Measurements from ENCODE around the gene DDX43. TPM values are rescaled to one million over a fixed set of nuclear protein-coding genes. Genes with fewer than 3 reads are reported as not detected.

The DDX43 gene
- total and polyA plus RNA-seq, 2 of the 4 experiments (the other 2 are of a cell fraction) = 0.07 TPM; not detected in 1

DNA sequence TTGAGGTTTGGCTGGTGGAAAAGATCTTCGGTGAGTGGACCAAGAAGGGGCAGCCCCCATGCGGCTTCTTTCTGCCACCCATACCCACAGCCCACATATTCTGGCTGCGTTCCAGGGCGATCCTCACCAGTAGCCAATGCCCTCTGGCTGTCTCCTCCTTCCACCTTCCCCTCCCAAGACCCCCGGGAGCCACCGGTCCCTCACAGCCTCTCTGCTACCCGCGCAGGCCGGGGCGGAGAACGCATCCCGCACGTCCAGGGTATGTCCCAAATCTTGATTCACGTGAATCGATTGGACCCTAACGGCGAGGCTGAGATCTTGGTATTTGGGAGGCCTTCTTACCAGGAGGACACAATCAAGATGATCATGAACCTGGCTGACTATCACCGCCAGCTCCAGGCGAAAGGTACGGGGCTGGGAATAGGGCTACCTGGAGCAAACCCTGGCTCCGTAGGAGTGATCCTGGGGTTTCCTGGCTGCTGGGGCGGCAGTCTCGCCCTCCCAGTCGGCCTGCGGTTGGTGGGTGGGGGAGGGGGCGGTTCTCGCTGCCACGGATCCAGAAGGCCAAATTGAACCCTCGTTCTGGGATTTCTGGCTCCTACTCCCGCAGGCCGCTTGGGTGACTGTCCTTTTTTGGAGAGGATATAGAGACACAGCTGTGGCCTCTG, 31.6 kb upstream of the DDX43 start:
- ATAC-seq (ENCODE audit: low read depth) (no peak), DNase-seq (no peak)
- Histone ChIP-seq H3K27ac (ENCODE audit: insufficient read depth, low read length) (no peak overlapping the region), H3K4me1 (ENCODE audit: control insufficient read depth, insufficient read depth, low read length) (no peaks in the 10 kb centered on the region), H4K5ac (ENCODE audit: low read depth, low read length) (no peak overlapping the region), H4K20me1 (ENCODE audit: insufficient read depth, low read length) (no peaks in the 10 kb centered on the region), H2BK20ac (ENCODE audit: low read depth, low read length) (no peak overlapping the region), H2BK15ac (ENCODE audit: low read depth, low read length) (no peak overlapping the region), H3K56ac (ENCODE audit: extremely low read depth, insufficient read depth, low read length) (no peak overlapping the region), H3K27me3 (ENCODE audit: control insufficient read depth, insufficient read depth, low read length) (no peaks in the 10 kb centered on the region; the same call in none of the 2 replicates), H3K9ac (ENCODE audit: low read depth, low read length) (no peak overlapping the region), H4K91ac (ENCODE audit: insufficient read depth, low read depth, low read length) (no peak overlapping the region), H3K14ac (replicated peaks; ENCODE audit: low read depth, low read length) (no peak overlapping the region), H2BK120ac (ENCODE audit: low read depth, low read length) (no peak overlapping the region), H4K8ac (ENCODE audit: low read depth in 2 of 2, low read length in 2 of 2) (no peak overlapping the region), H3K9me3 (ENCODE audit: control insufficient read depth, insufficient read depth, low read length) (peaks cover 2% of the 10 kb centered on the region; the same call in 1 of the 2 replicates), H3K4me2 (ENCODE audit: low read depth, low read length) (no peak overlapping the region), H3K4me3 (ENCODE audit: insufficient read depth, low read depth, low read length) (no peak overlapping the region), H2AK9ac (replicated peaks; ENCODE audit: low read depth, low read length, poor library complexity) (no peak overlapping the region), H3K18ac (ENCODE audit: low read depth, low read length) (no peak overlapping the region), H2BK5ac (ENCODE audit: low read depth, low read length, poor library complexity, severe bottlenecking) (no peak overlapping the region), H3K9me1 (ENCODE audit: insufficient read depth, low read length) (no peaks in the 10 kb centered on the region), H3K23ac (ENCODE audit: low read depth, low read length) (no peak overlapping the region), H3K36me3 (ENCODE audit: control insufficient read depth, insufficient read depth, low read length) (no peaks in the 10 kb centered on the region), H3K4ac (ENCODE audit: low read depth, low read length) (no peak overlapping the region), H2AK5ac (ENCODE audit: low read depth, low read length) (no peak overlapping the region), H2AFZ (replicated peaks; ENCODE audit: low read length, poor library complexity) (no peak overlapping the region), H3K79me1 (ENCODE audit: low read depth in 1 of 2, low read length in 2 of 2) (no peaks in the 10 kb centered on the region)
- intact Hi-C loops (cut with micrococcal nuclease) (no loop called here), in situ Hi-C loops (cut with MboI; ENCODE audit: low sequenced_read_pairs) (no loop called here), dilution Hi-C loops (cut with HindIII; ENCODE audit: low sequenced_read_pairs, unreplicated experiment) (no loop called here)
- ChIA-PET POLR2A (ENCODE audit: unreplicated experiment) (no interaction called here), CTCF (no interaction called here)
- 96% methylated on average over 13 of the region's 31 CpGs; no CpG with 5 or more reads in 1 of the 2 experiments for WGBS, 2 experiments (ENCODE audit: extremely low coverage in 2 of 2, insufficient read length in 1 of 2)
- TF ChIP-seq RCOR1 (IDR thresholded peaks at IDR 0.05; ENCODE audit: insufficient replicate concordance, low read length) (no peak), MAFK (IDR thresholded peaks at IDR 0.05; ENCODE audit: low read depth, low read length) (no peak), CHD1 (IDR thresholded peaks at IDR 0.05; ENCODE audit: low read depth, low read length) (no peak), ELK1 (IDR thresholded peaks at IDR 0.05; ENCODE audit: borderline replicate concordance, low read depth, low read length) (no peak), BHLHE40 (IDR thresholded peaks at IDR 0.05; ENCODE audit: low read depth, low read length) (no peak), RFX5 (IDR thresholded peaks at IDR 0.05; ENCODE audit: low read depth, low read length) (no peak), MAZ (IDR thresholded peaks at IDR 0.05; ENCODE audit: borderline replicate concordance, low read depth, low read length) (no peak), SMC3 (IDR thresholded peaks at IDR 0.05; ENCODE audit: low read depth, low read length) (no peak), CEBPB (IDR thresholded peaks at IDR 0.05; ENCODE audit: low read depth, low read length) (no peak), USF2 (IDR thresholded peaks at IDR 0.05; ENCODE audit: low read depth, low read length) (no peak), POLR2A (IDR thresholded peaks at IDR 0.05; ENCODE audit: low read depth, low read length) (no peak), MXI1 (IDR thresholded peaks at IDR 0.05; ENCODE audit: borderline replicate concordance, low read depth, low read length) (no peak)
- BruUV-seq (replicated peaks) = no TSS peak

Measured in IMR-90 (cell line).